SH-SY5Y (cell line): ENCODE measurements around the gene AGTRAP.
A peak's percentile ranks its signal among the peaks of the same experiment; 100 is the strongest.

Experiments
- GATA2 ChIP-seq: IDR thresholded peaks from 2 replicates; pipeline ENCODE4 v1.6.1; 2011; ENCODE audit warnings: mild to moderate bottlenecking, low read depth, low read length
- GATA3 ChIP-seq: IDR thresholded peaks from 2 replicates; pipeline ENCODE4 v1.6.1; 2011; ENCODE audit warnings: low read depth, mild to moderate bottlenecking, low read length, moderate library complexity

Gene AGTRAP, protein sequence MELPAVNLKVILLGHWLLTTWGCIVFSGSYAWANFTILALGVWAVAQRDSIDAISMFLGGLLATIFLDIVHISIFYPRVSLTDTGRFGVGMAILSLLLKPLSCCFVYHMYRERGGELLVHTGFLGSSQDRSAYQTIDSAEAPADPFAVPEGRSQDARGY

DNA sequence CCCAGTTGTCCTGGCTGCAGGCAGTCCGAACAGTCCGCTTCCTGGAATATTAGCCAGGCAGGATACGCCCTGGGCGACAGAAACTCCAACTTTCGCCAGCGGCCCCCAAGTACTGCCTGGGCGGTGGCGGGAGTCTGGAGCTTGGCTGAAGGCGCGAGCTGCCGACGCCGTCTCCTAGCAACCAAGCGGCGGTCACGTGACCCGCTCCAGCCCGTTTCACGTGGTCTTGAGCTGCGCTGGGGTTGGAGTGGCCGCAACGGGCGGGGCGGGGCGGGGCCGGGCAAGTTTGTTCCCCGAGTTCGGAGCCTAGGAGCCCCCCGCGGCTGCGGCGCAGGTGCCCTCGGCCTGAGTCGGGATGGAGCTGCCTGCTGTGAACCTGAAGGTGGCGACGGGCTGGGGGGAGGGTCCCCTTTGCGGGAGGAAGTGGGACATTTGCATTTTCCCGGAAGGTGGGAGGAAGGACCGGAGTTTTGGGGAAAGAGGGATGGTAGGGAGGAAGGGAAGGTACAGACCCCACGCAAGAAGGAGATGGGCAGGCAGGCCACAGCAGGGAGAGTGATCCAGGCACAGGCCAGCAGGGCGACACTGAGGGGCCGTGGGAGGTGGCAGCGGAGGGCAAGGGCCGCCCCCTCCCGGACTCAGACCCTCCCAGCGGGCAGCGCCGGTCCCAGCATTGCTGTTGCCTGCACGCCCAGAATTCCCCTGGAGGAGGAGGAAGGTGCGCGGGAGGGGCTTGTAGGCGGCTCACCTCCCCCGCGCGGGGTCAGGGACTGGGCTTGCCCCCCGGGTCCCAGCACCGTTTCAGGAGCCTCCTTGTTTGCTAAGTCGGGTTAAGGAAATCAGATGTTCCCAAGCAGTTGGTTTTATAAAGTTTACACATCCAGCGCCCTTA is at the start of gene AGTRAP:
AGTRAP (plus strand) TSS at position 283 of the 892 bp plus-strand sequence; CDS start at position 356, 73 bp downstream.
- TF ChIP-seq GATA3 (no peak), GATA2 (no peak)

DNA sequence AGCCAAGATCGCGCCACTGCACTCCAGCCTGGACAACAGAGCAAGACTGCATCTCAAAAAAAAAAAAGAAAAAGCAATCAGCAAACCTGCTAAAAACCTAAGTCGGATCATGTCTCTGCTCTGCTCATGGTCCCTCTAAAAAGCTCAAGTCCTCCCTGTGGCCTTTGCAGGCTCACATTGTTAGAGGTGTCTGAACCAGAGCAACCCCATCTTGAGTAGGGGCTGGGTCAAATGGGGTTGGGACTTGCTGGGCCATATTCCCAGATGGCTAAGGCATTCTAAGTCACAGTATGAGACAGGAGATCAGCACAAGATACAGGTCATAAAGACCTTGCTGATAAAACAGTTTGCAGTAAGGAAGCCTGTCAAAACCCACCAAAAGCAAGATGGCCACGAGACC is 47.4 kb upstream of the AGTRAP start:
- no peak for TF ChIP-seq GATA2
- TF ChIP-seq GATA3, result no peak

DNA sequence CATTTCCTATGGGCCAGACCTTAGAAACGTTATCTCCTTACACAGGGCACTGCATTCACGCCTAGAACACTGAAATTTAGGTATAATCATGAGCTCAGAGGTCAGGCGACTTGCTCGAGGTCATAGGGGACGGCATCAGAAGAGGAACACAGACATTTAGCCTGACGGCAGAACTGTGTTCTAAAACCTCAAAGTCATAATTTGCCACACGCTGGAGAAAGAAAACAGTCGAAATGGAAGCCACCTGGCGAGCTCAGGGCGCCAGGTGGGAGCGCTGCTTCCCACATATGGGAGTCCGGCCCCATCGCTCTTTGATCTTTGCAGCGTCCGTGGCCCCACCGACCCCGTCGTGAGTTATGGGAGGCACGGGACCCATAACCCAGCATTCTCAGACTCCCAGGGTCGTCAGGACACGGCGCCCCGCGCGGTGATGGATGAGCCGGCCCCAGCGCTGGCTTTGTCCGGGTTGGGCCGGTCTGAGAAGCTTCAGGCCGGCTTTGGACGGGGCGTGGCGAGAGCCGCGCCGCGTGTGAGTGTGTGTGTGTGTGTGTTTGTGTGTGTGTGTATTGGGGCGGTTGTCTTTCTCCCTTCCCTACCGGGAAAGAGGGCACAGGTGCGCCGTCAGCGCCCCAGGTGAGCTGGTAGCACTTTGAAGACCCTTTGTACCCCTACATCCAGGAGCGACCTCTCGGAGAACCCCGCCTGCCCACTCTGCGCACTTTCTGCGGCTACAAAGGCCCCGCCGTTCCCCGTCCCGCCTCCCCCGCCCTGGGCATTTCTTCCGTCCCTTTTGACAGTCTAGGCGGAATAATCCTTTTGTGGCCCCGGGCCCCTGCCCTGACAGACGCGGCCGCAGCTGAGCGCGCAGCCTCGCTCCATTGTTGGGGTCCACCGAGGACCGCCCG is 45.3 kb upstream of the AGTRAP start:
- no peak for TF ChIP-seq GATA3
- no peak for TF ChIP-seq GATA2

DNA sequence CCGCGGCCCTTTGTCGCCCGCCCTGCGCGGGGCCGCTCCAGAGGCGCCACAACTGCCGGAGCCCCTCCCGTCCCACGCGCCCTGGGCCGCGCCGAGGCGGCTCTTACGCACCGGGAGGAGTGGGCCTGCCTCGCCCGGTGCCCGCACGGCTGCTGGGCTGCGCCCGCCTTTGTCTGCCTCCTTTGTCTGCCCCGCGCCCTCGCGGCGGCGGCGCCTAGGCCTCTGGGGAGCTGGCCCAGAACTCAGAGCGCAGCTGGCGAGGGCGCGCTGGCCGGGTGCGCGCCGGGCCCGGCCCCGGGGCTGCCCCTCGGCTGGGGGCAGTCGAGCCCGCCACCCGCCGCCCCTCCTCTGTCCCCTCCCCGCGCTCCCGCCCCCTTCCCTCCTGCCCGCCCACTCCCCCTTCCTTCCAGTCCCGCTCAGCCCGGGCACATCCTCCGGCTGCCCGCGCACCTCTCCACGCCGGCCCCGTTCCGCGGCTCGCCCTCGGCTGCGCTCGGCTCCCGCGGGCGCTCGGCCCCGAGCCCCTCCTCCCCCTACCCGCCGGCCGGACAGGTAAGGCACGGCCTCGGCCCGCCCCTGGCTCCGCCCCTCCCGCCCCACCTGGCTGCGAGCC is 44.5 kb upstream of the AGTRAP start, which contains the start of gene DRAXIN:
DRAXIN (plus strand) TSS at position 409 of the 613 bp plus-strand sequence. CDS start 14,549 bp downstream, outside the sequence.
- TF ChIP-seq GATA3 (no peak), GATA2 (no peak)

DNA sequence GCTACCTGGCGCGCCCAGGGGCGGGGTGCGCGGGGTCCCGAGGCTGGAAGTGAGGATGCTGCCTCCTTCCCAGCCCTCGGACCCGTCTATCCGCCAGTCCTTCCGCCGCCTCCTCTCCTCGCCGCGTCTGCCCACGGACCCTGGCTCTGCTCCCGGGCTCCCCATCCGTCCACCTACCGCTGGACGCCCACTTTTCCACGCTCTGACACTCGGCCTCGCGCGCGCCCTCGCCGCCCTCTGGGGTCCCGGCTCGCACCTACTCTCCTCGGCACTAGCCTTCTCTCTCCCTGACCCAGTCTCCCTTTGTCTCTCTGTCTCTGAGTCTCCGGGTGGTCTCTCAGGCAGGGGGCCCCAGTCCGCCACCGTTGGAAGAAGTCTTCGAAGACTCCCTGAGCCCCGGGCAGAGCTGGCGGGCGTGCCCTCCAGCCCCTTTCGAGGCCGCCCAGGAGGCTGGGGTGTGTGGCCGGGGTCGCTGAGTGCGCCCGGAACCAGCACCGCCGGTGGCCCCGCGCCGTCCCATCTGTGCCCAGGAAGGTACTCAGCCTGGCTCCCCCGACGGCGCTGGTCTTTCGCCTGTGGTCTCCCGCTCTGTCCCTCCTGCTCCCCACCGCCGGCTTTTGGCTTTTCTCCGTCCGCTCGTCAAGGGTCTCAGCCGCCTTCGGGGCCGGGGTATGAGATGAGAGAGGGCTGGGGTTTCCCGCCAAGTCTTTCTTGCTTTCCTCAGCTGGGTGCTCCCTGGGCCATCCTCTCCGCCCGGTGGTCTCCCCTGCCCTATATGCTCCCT is 43.8 kb upstream of the AGTRAP start:
- TF ChIP-seq GATA3 (no peak), GATA2 (no peak)

DNA sequence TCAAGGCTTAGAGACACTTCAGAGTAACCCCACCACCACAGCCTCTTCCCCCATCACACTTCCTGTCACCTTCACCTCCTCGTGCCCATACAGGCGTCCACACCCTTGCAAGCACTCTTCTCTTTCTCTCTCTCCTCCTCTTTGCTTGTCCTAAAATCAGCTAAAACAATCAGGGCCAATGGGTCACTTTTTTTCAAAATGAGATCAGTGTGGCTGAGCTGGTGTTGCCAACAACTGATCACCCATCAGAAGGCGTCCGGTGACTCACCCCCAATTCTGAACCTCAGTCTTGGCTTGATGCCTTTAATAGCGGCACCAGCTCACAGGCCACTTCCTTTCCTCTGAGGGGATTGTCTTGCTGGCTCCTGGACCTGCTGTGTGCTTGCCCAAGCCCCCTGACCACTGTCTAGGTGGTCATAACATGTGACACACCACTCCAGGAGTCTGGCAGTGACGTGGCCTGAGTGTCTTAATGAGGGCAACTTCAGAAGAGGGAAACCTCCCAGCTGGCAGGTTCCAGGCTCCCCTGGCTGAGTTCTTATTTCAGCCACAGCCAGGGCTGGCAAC is 42.8 kb upstream of the AGTRAP start:
- no peak for TF ChIP-seq GATA3
- no peak for TF ChIP-seq GATA2

DNA sequence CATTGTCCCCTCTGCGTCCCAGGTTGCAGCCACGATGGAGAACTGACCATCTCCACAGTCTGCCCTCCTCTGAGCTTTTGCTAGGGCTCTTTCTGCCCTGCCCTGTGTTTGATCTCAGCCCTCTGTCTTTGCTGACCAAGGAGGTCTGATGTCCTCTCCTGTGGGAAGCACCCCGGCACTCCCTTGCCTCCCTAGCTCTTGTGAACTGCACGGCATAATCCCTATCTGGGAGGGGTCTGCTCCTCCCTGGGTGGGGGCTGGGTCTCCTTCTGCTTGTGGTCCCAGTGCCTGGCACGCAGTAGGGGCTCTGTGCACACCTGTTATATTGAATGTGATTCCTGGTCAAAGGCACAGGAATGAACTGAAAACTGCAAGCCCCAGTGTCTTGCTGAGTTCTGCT is 42.0 kb upstream of the AGTRAP start:
- no peak for TF ChIP-seq GATA2
- no peak for TF ChIP-seq GATA3

DNA sequence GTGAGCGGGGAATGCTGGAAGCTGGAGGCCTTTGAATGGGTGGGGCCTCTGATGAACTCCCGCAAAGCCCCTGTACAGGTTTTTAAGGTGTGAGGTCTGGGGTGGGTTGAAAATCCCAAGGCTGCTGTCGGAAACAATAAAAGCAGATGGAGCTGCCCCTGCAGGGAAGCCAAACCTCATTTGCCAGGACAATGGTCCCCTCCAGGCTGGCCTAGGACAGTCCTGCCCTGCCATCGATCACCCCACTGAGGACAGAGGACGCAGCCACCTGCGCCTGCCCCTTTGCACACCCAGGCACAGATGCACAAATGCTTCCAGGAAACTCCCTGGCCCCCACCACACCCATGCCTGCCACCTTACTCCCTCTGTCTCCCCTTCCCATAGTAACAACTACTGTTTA is 40.1 kb upstream of the AGTRAP start:
- no peak for TF ChIP-seq GATA2
- TF ChIP-seq GATA3, result no peak

DNA sequence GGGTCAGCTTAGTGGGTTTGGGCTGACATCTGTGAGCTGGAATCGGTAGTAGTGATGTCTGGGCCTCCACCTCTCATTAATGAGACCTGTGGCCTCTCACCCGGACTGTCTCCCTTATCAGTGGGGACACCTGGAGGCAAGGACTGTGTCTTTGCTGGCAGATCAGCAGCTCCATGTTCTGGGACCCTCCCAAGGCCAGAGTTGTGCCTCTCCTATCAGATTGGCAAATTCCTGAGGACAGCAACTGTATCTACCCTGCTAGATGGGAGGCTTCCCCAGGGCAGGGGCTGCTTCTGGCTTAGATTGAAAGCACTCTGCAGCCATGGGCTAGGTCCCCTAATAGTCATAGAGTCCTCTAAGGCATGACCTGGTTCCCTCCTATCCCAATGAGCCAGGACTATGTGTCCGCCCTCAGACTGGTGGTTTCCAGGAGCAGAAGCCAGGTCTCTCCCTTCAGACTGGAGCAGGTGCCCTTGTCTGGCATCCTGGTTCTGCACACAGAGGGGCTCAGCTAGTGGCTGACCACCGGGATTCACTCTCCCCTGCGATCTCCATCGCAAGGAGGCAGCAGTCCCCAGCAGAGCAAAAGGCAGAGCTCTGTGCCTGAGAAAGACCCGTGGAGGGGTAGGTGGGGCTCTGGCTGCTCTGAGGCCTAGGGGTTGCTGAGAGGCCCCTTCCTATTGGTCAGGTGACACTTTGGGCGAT is 38.6 kb upstream of the AGTRAP start:
- TF ChIP-seq GATA2, result no peak
- no peak for TF ChIP-seq GATA3

DNA sequence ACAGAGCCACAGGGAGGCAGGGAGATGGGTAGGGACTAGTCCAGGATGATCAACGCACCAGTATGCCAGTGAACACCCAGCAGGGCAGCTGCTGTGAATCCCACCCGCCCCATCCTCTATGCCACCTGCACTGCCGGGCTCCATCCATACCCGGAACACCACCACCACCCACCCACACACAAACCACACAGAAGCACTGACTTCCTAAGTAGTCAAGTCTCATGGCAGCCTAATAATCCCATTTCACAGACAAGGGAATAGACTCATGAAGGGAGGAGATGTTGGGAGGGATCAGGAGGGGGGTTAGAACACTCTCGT is 38.1 kb upstream of the AGTRAP start:
- TF ChIP-seq GATA2 (no peak), GATA3 (no peak)

DNA sequence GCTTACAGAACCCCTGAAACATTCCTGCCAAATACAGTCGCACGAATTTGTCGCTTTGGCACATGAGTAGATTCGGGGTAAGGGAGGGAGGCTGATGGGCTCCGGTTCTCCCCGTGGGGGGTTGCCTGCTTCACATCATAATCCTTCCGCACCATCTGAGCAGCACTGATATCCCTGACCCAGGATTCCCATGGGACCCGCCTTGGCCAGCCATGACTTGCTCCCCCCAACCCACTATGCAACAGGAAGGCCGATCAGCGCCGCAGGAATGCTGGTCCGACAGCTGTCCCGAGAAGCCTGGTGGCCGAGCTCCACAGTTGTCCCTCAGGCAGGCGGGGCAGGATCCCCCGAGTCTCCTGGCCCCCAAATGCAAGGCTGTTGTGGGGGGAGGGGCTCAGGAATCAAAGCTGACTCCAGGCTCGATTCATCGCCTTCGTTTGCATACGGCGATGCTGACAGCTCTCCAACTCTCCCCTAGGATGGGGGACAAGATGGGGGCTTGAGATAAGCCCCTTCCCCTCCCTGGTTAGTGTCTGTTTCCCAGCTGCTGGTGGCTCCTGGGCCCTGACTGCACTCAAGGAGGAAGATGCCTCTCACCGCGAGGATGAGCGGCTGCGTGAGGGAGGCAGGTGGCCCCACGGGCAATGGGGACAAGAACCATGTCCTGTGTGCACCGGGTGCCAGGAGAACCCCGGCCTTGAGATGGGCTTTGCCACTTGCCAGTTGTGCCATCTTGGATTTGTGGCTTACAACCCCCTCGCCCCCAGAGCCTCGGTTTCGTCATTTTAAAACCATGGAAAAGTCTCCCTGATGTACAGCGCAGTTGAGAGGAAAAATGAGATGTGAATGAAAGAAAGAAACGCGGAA is 35.1 kb upstream of the AGTRAP start:
- TF ChIP-seq GATA2, result peak; percentile 83
- no peak for TF ChIP-seq GATA3
